Calu3 (cell line): Measurements from ENCODE around the gene NBPF3. TPM values are rescaled to one million over a fixed set of nuclear protein-coding genes. Genes with fewer than 3 reads are reported as not detected.
"Not testable (repeated sequence)": the region's sequence is repeated elsewhere in the genome, so short reads cannot be mapped to it uniquely, and the experiment has no call there.

Source experiments
- BruUV-seq: library from RNA; stranded (reverse); fragments of 400-500 nt; replicated peaks from 2 replicates; lab custom pipeline; 2021; lab: Mats Ljungman, UMichigan
- CTCF ChIA-PET: fragments of 300-600 bp; sonication (Branson Sonifier 250); formaldehyde crosslinking; loops from one replicate; lab custom pipeline; 2022; ENCODE audit warnings: antibody characterized with exemption; lab: Charles Lee
- DNase-seq: peaks from one replicate; pipeline ENCODE4 v3.0.0; 2022
- H3K27ac Mint-ChIP-seq: one replicate; pipeline ENCODE4 v1.8.0; 2022; ENCODE audit warnings: mixed read lengths; ENCODE audit not compliant: unreplicated experiment
- H3K27me3 Mint-ChIP-seq: one replicate; pipeline ENCODE4 v1.8.0; 2022; ENCODE audit warnings: mixed read lengths; ENCODE audit not compliant: unreplicated experiment
- H3K36me3 Mint-ChIP-seq: one replicate; pipeline ENCODE4 v1.8.0; 2022; ENCODE audit warnings: mild to moderate bottlenecking, moderate library complexity, mixed read lengths; ENCODE audit not compliant: insufficient read depth, unreplicated experiment
- H3K4me1 Mint-ChIP-seq: one replicate; pipeline ENCODE4 v1.8.0; 2022; ENCODE audit warnings: mild to moderate bottlenecking, low read depth, mixed read lengths; ENCODE audit not compliant: unreplicated experiment
- H3K4me3 Mint-ChIP-seq: one replicate; pipeline ENCODE4 v1.8.0; 2022; ENCODE audit warnings: mild to moderate bottlenecking, low read depth, moderate library complexity, mixed read lengths; ENCODE audit not compliant: unreplicated experiment
- H3K9me3 Mint-ChIP-seq: one replicate; pipeline ENCODE4 v1.8.0; 2022; ENCODE audit warnings: low read depth, mixed read lengths; ENCODE audit not compliant: unreplicated experiment
- intact Hi-C: fragments of 100-400 bp; cut with micrococcal nuclease; formaldehyde crosslinking; loops from one replicate; pipeline ENCODE4 v1.10.0; 2022; ENCODE audit not compliant: unreplicated experiment
- total RNA-seq: library from RNA; stranded (reverse); gene quantifications from 2 replicates; pipeline ENCODE4 v1.2.3, GENCODE V29; 2022
- TF ChIP-seq, protein P1 (sequence below): fragments of 200-600 bp; IDR thresholded peaks from one replicate; pipeline ENCODE4 v1.8.0; 2022; ENCODE audit warnings: antibody characterized with exemption; ENCODE audit not compliant: unreplicated experiment

Gene NBPF3
- total RNA-seq, 1 experiment from 2014 or later = 6.9 TPM

DNA sequence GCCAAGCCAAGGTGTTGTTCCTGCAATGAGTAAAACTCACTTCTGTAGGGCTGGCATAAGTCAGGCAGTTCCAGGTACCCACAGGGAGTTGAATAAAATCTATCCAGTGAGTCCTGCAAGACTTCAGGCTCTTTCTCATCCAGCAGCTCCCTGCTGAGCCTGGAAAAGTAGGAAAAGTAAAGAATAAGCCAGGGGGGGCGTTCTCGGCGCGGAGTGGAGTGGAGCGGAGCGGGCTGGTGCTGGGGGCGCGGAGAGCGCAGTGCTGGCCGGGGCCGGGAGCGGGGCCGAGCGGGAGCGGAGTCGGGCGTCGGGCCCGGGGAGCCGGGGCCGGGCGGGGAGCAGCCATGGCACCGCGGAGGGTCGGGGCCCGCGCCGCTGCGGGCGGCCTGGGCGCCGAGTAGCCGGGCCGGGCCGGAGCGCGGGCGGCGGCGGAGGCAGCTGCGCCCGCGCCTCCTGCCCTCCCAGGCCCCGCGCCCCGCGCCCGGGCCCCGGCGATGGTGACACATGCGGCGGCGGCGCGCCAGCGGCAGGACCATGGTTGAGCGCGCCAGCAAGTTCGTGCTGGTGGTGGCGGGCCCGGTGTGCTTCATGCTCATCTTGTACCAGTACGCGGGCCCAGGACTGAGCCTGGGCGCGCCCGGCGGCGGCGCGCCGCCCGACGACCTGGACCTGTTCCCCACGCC is 12.0 kb upstream of the NBPF3 start:
- H3K27ac Mint-ChIP-seq, DNase-seq, intact Hi-C loops, H3K36me3 Mint-ChIP-seq, BruUV-seq, CTCF ChIA-PET, H3K4me1 Mint-ChIP-seq, H3K9me3 Mint-ChIP-seq: not testable (repeated sequence)
- H3K4me3 Mint-ChIP-seq = peak overlapping the region; percentile 51
- peaks cover 25% of the 10 kb centered on the region for H3K27me3 Mint-ChIP-seq

DNA sequence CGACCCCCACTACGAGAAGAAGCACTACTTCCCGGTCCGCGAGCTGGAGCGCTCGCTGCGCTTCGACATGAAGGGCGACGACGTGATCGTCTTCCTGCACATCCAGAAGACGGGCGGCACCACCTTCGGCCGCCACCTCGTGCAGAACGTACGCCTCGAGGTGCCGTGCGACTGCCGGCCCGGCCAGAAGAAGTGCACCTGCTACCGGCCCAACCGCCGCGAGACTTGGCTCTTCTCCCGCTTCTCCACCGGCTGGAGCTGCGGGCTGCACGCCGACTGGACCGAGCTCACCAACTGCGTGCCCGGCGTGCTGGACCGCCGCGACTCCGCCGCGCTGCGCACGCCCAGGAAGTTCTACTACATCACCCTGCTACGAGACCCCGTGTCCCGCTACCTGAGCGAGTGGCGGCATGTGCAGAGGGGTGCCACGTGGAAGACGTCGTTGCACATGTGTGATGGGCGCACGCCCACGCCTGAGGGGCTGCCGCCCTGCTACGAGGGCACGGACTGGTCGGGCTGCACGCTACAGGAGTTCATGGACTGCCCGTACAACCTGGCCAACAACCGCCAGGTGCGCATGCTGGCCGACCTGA is 11.4 kb upstream of the NBPF3 start:
- H3K9me3 Mint-ChIP-seq, BruUV-seq, intact Hi-C loops, H3K4me1 Mint-ChIP-seq, H3K36me3 Mint-ChIP-seq, H3K4me3 Mint-ChIP-seq, CTCF ChIA-PET, DNase-seq, H3K27ac Mint-ChIP-seq: not testable (repeated sequence)
- H3K27me3 Mint-ChIP-seq = peaks cover 25% of the 10 kb centered on the region

DNA sequence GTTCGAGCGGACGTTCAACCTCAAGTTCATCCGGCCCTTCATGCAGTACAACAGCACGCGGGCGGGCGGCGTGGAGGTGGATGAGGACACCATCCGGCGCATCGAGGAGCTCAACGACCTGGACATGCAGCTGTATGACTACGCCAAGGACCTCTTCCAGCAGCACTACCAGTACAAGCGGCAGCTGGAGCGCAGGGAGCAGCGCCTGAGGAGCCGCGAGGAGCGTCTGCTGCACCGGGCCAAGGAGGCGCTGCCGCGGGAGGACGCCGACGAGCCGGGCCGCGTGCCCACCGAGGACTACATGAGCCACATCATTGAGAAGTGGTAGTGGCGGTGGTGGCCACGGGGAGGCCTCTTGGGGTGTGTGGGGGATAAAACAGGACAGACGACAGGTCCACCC is 10.7 kb upstream of the NBPF3 start:
- H3K36me3 Mint-ChIP-seq, H3K4me3 Mint-ChIP-seq, H3K4me1 Mint-ChIP-seq, BruUV-seq, H3K9me3 Mint-ChIP-seq, intact Hi-C loops, CTCF ChIA-PET, DNase-seq, H3K27ac Mint-ChIP-seq: not testable (repeated sequence)
- peaks cover 25% of the 10 kb centered on the region for H3K27me3 Mint-ChIP-seq

DNA sequence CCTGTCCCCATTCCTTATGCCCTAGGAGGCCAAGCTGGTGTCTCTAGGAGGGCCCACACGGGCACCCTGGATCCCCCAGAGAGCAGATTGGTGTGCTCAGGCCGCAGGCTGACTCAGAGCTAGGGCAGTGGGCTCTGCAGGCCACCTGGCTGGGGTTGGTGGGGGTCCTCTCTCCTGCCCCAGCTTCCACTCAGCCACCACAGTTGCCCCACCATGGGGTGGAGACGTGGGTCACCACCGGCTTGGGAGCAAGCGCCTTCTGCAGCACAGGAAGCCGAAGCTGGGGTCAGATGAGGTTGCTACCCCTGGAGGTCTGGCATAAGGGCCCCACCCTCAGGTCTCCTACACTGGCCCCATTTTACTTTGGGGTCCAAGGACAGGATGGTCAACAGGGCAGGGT is 9.1 kb upstream of the NBPF3 start:
- intact Hi-C loops, H3K4me1 Mint-ChIP-seq, H3K4me3 Mint-ChIP-seq, DNase-seq, CTCF ChIA-PET, H3K9me3 Mint-ChIP-seq, BruUV-seq, H3K27ac Mint-ChIP-seq, H3K36me3 Mint-ChIP-seq: not testable (repeated sequence)
- H3K27me3 Mint-ChIP-seq = peaks cover 23% of the 10 kb centered on the region

DNA sequence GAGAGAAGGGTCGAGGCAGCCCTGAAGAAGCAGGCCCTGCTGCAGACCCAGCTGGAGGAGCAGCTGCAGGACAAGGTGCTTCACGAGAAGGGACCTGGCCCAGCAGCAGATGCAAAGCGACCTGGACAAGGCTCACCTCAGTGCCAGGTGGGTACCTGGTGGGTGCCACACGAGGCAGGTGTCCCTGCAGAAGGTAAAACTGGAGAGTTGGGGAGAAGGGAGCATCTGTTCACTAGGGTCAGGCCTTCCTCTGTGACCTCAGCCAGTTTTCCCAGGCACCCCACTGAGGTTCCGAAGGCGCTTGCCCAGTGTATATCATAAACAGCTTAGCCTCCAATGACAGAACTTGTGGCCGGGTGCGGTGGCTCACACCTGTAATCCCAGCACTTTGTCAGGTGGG is 5.5 kb upstream of the NBPF3 start:
- H3K36me3 Mint-ChIP-seq = peaks cover 5% of the 10 kb centered on the region
- no peaks in the 10 kb centered on the region for H3K4me1 Mint-ChIP-seq
- CTCF ChIA-PET = no interaction called here
- H3K27me3 Mint-ChIP-seq = no peaks in the 10 kb centered on the region
- no TSS peak for BruUV-seq
- no peak for DNase-seq
- H3K9me3 Mint-ChIP-seq = no peaks in the 10 kb centered on the region
- intact Hi-C loops = no loop called here
- H3K27ac Mint-ChIP-seq = no peak overlapping the region
- TF ChIP-seq, protein P1, sequence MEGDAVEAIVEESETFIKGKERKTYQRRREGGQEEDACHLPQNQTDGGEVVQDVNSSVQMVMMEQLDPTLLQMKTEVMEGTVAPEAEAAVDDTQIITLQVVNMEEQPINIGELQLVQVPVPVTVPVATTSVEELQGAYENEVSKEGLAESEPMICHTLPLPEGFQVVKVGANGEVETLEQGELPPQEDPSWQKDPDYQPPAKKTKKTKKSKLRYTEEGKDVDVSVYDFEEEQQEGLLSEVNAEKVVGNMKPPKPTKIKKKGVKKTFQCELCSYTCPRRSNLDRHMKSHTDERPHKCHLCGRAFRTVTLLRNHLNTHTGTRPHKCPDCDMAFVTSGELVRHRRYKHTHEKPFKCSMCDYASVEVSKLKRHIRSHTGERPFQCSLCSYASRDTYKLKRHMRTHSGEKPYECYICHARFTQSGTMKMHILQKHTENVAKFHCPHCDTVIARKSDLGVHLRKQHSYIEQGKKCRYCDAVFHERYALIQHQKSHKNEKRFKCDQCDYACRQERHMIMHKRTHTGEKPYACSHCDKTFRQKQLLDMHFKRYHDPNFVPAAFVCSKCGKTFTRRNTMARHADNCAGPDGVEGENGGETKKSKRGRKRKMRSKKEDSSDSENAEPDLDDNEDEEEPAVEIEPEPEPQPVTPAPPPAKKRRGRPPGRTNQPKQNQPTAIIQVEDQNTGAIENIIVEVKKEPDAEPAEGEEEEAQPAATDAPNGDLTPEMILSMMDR = no peak
- H3K4me3 Mint-ChIP-seq = no peak overlapping the region

DNA sequence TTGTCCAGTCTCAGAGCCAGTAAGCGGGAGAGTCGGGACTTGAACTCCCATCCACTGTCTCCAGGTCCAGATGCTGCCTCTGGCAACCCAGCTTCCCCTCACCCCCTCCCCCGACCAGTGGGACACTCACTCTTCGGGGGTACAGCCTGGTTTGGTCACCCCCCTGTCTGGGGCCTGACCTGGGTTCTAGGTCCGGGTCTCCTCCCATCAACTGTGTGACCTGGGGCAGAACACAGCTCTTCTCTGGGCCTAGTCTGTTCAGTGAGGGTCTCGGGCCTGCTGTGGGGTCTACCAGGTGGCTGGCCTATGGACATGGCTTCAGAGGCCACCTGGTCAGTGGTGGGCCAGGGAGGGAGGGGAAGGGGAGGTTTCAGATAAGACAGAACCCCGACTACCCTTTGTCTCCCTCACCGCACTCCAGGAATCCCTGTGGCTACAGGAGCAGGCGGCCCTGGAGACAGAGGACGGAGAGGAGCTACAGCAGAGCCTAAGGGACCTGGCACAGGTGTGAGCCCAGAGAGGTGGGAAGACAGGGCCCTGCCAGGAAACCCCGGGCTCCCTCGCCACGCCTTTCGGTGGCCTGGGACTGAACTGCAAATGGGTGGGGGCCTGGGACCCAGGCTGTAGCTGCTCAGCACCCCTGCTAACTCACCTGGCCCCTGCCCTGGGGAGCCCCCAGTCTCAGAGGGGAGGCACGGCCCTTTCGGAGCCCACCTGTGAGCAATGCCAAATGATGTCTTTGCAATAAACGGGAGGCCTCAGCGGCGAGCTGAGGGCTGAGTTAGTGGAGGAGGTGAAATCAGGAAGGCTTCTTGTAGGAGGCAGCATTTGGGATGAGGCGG is 4.1 kb upstream of the NBPF3 start:
- DNase-seq = no peak
- no peak overlapping the region for H3K4me3 Mint-ChIP-seq
- no peak overlapping the region for H3K27ac Mint-ChIP-seq
- TF ChIP-seq, protein P1 = no peak
- no TSS peak for BruUV-seq
- intact Hi-C loops = no loop called here
- no peaks in the 10 kb centered on the region for H3K9me3 Mint-ChIP-seq
- peaks cover 18% of the 10 kb centered on the region for H3K36me3 Mint-ChIP-seq
- CTCF ChIA-PET = no interaction called here
- no peaks in the 10 kb centered on the region for H3K4me1 Mint-ChIP-seq
- H3K27me3 Mint-ChIP-seq = no peaks in the 10 kb centered on the region
